GM18861 (cell line): ENCODE results near the gene SLC38A11.

ENCODE experiments used
- ATAC-seq: cut with Tn5 transposase; IDR thresholded peaks from one replicate; pipeline ENCODE4 v1.9.1; 2021; ENCODE audit not compliant: unreplicated experiment

Gene SLC38A11

GRCh38 chr2:164846276-164846675, 109.0 kb downstream of the SLC38A11 start:
- no peak for ATAC-seq
